ENCODE results near the gene NVL. TPM values are rescaled to one million over a fixed set of nuclear protein-coding genes. Genes with fewer than 3 reads are reported as not detected.

NVL gene
- total and polyA plus RNA-seq, 2 of the 8 experiments (the other 6 are each of a cell fraction or from before 2014, with no cell fraction given), result 22.7 to 45.8 TPM

DNA sequence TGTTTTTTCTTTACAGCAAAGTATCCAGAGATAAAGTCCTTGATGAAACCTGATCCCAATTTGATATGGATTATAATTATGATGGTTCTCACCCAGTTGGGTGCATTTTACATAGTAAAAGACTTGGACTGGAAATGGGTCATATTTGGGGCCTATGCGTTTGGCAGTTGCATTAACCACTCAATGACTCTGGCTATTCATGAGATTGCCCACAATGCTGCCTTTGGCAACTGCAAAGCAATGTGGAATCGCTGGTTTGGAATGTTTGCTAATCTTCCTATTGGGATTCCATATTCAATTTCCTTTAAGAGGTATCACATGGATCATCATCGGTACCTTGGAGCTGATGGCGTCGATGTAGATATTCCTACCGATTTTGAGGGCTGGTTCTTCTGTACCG is 140.4 kb downstream of the NVL start:
- Histone ChIP-seq H3K9me3 (ENCODE audit: insufficient read depth in 2 of 2, low read depth in 1 of 2, low read length in 1 of 2) (peaks cover 0 to 2% of the 10 kb centered on the region in 2 experiments; a peak in 1 of 4 replicates), H3K4ac (replicated peaks; ENCODE audit: insufficient read length, low read depth, low read length) (no peak overlapping the region), H3K23ac (ENCODE audit: insufficient read length) (no peak overlapping the region), H3K14ac (ENCODE audit: insufficient read length) (no peak overlapping the region), H3K4me3 (ENCODE audit: extremely low read depth in 1 of 4, insufficient read depth in 2 of 4, low read depth in 3 of 4, low read length in 4 of 4) (no peak overlapping the region), H3K4me2 (ENCODE audit: insufficient read depth in 1 of 2, low read depth in 2 of 2, low read length in 2 of 2) (no peak overlapping the region), H4K5ac (ENCODE audit: insufficient read length, low read depth, low read length) (no peak overlapping the region), H3K23me2 (ENCODE audit: low read depth, low read length) (no peaks in the 10 kb centered on the region), H4K20me1 (replicated peaks in 1 of 2; ENCODE audit: control insufficient read depth in 1 of 2, insufficient read depth in 2 of 2, low read length in 2 of 2) (peaks cover 0 to 5% of the 10 kb centered on the region in 2 experiments), H2BK15ac (ENCODE audit: low read length) (no peak overlapping the region), H3K18ac (ENCODE audit: extremely low read depth, low read length) (no peak overlapping the region), H2BK120ac (replicated peaks; ENCODE audit: low read depth, low read length) (no peak overlapping the region), H3K4me1 (replicated peaks in 1 of 4; ENCODE audit: control insufficient read depth in 3 of 4, insufficient read depth in 4 of 4, low read length in 3 of 4) (peaks cover 0 to 3% (median 1%) of the 10 kb centered on the region in 4 experiments; a peak in 3 of 7 replicates), H2BK20ac (ENCODE audit: low read length) (no peak overlapping the region), H3K27me3 (replicated peaks in 1 of 4; ENCODE audit: control insufficient read depth in 3 of 4, extremely low read depth in 1 of 4, insufficient read depth in 3 of 4, low read length in 3 of 4) (no peaks in the 10 kb centered on the region), H3K36me3 (ENCODE audit: control insufficient read depth in 2 of 4, insufficient read depth in 4 of 4, low read length in 3 of 4) (peaks cover 2 to 37% (median 14%) of the 10 kb centered on the region in 4 experiments; a peak in 5 of 8 replicates), H4K8ac (ENCODE audit: extremely low read depth, insufficient read depth, low read length) (no peak overlapping the region), H3K56ac (replicated peaks; ENCODE audit: insufficient read length, low read depth, low read length) (no peak overlapping the region), H2AK5ac (ENCODE audit: low read depth, low read length) (no peak overlapping the region), H3K27ac (ENCODE audit: low read depth, low read length) (no peak overlapping the region), H2AFZ (ENCODE audit: low read length) (no peak overlapping the region), H3K9ac (replicated peaks in 1 of 4; ENCODE audit: extremely low read depth in 1 of 4, low read depth in 3 of 4, low read length in 3 of 4) (no peak overlapping the region), H2BK12ac (ENCODE audit: low read depth, low read length) (no peak overlapping the region), H3K79me1 (ENCODE audit: low read depth, low read length) (peaks cover under 1% of the 10 kb centered on the region; the same call in 1 of the 2 replicates), H3K79me2 (ENCODE audit: control insufficient read depth in 1 of 2, insufficient read depth in 2 of 2, low read length in 2 of 2) (peaks cover 4 to 58% of the 10 kb centered on the region in 2 experiments), H2BK5ac (ENCODE audit: low read depth, low read length) (no peak overlapping the region), H4K91ac (replicated peaks; ENCODE audit: insufficient read length, low read length) (no peak overlapping the region)
- CTCF ChIA-PET (ENCODE audit: partially characterized antibody), result interaction anchor here (0.6 kb wide), 1 partner anchor 1812 kb away, joined by 4 read pairs; no protein-coding TSS in a partner anchor
- WGBS, 2 experiments (ENCODE audit: extremely low coverage in 1 of 2, insufficient coverage in 1 of 2, insufficient read length in 1 of 2, insufficient replicate concordance in 2 of 2, low coverage in 1 of 2, low lambda C conversion rate in 2 of 2, missing lambda C conversion rate in 1 of 2), result 92% methylated on average over 7 of the region's 7 CpGs; no CpG with 5 or more reads in 1 of the 2 experiments
- POLR2A ChIA-PET (ENCODE audit: partially characterized antibody), result no interaction called here
- DNase-seq (ENCODE audit: low read depth in 1 of 2, low spot score in 2 of 2), result no peak
- no peak for FAIRE-seq
- TF ChIP-seq SP1 (IDR thresholded peaks at IDR 0.05; ENCODE audit: low read depth, low read length) (no peak), HDAC6 (IDR thresholded peaks at IDR 0.05; ENCODE audit: low read depth, low read length) (no peak), KDM1A (IDR thresholded peaks at IDR 0.05; ENCODE audit: borderline replicate concordance, low read length) (no peak), SIRT6 (IDR thresholded peaks at IDR 0.05; ENCODE audit: low read length) (no peak), TAF7 (optimal IDR thresholded peaks at IDR 0.05; ENCODE audit: borderline replicate concordance, low read depth, low read length) (no peak), CBX5 (IDR thresholded peaks at IDR 0.05; ENCODE audit: low read depth, low read length) (no peak), TAF1 (IDR thresholded peaks at IDR 0.05; ENCODE audit: low read depth, low read length) (no peak), SP4 (IDR thresholded peaks at IDR 0.05; ENCODE audit: low read length) (no peak), CHD1 (IDR thresholded peaks at IDR 0.05; ENCODE audit: low read depth, low read length) (no peak), RBBP5 (IDR thresholded peaks at IDR 0.05; ENCODE audit: borderline replicate concordance, low read depth, low read length) (no peak), MAFK (IDR thresholded peaks at IDR 0.05; ENCODE audit: low read depth, low read length) (no peak), EP300 (IDR thresholded peaks at IDR 0.05; ENCODE audit: borderline replicate concordance in 1 of 2, low read depth in 2 of 2, low read length in 2 of 2) (no peak), BACH1 (IDR thresholded peaks at IDR 0.05; ENCODE audit: low read length) (no peak), YY1 (IDR thresholded peaks at IDR 0.05; ENCODE audit: low read depth, low read length) (no peak), JUN (IDR thresholded peaks at IDR 0.05; ENCODE audit: low read depth, low read length) (no peak)
- TF ChIP-seq, protein P1, sequence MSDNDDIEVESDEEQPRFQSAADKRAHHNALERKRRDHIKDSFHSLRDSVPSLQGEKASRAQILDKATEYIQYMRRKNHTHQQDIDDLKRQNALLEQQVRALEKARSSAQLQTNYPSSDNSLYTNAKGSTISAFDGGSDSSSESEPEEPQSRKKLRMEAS (IDR thresholded peaks at IDR 0.05), result no peak

Measured in H1 (cell line).